Naive thymus-derived CD4-positive, alpha-beta T cell (primary cell): ENCODE results near the gene SHD. TPM values are rescaled to one million over a fixed set of nuclear protein-coding genes. Genes with fewer than 3 reads are reported as not detected.

Source experiments
- ATAC-seq: fragments of 150-1000 bp; cut with Tn5 transposase; 2 replicates; pipeline ENCODE4 v1.10.0; 2021; ENCODE audit warnings: mild to moderate bottlenecking, moderate library complexity
- CTCF ChIA-PET: fragments of 350-600 bp; sonication (Branson Sonifier 250); formaldehyde crosslinking; loops from one replicate; lab custom pipeline; 2021; ENCODE audit warnings: antibody characterized with exemption; lab: Charles Lee
- POLR2A ChIA-PET: fragments of 350-600 bp; sonication (Branson Sonifier 250); formaldehyde crosslinking; loops from one replicate; lab custom pipeline; 2021; ENCODE audit warnings: antibody characterized with exemption, inconsistent platforms; lab: Charles Lee
- DNase-seq, 9 donors: peaks; one replicate each; pipeline versions ENCODE4 v3.0.0 to v3.0.0-alpha.2; 2020 to 2022; ENCODE audit warnings: mixed read lengths in 1 of 9
- H3K27ac ChIP-seq: one replicate; pipeline ENCODE4 v1.7.0; 2013; ENCODE audit warnings: mild to moderate bottlenecking, low read depth, low read length, moderate library complexity
- H3K27me3 ChIP-seq, 2 donors: one replicate each; pipeline ENCODE4 v1.7.0; 2013; ENCODE audit warnings: low read length in 2 of 2, mild to moderate bottlenecking in 2 of 2, moderate library complexity in 2 of 2; ENCODE audit not compliant: control insufficient read depth in 2 of 2, insufficient read depth in 2 of 2
- H3K36me3 ChIP-seq, 3 experiments: 1 replicate in 2 of 3; 2 replicates in 1 of 3; pipeline ENCODE4 v1.7.0; 2013; ENCODE audit warnings: low read length in 3 of 3, mild to moderate bottlenecking in 3 of 3, moderate library complexity in 1 of 3; ENCODE audit not compliant: insufficient read depth in 3 of 3, control insufficient read depth in 2 of 3
- H3K4me1 ChIP-seq, 2 donors: one replicate each; pipeline ENCODE4 v1.7.0; 2013; ENCODE audit warnings: low read length in 2 of 2, mild to moderate bottlenecking in 2 of 2, moderate library complexity in 1 of 2; ENCODE audit not compliant: control insufficient read depth in 2 of 2, insufficient read depth in 2 of 2
- H3K4me3 ChIP-seq: 2 replicates; pipeline ENCODE4 v1.7.0; 2013; ENCODE audit warnings: mild to moderate bottlenecking, low read length
- H3K9me3 ChIP-seq, 3 experiments: 1 replicate in 2 of 3; 2 replicates in 1 of 3; pipeline ENCODE4 v1.7.0; 2013; ENCODE audit warnings: low read length in 3 of 3; ENCODE audit not compliant: control insufficient read depth in 2 of 3
- H3K27ac Mint-ChIP-seq, 9 donors: one replicate each; pipeline ENCODE4 v1.8.0; 2020 to 2022; ENCODE audit warnings: mixed read lengths in 9 of 9, mild to moderate bottlenecking in 8 of 9, moderate library complexity in 5 of 9, inconsistent platforms in 2 of 9
- H3K27me3 Mint-ChIP-seq, 5 donors: one replicate each; pipeline ENCODE4 v1.8.0; 2021 to 2022; ENCODE audit warnings: mixed read lengths in 5 of 5, mild to moderate bottlenecking in 1 of 5
- H3K36me3 Mint-ChIP-seq, 5 donors: one replicate each; pipeline ENCODE4 v1.8.0; 2020 to 2022; ENCODE audit warnings: mixed read lengths in 5 of 5, mild to moderate bottlenecking in 3 of 5, inconsistent platforms in 1 of 5
- H3K4me1 Mint-ChIP-seq, 7 donors: one replicate each; pipeline ENCODE4 v1.8.0; 2020 to 2022; ENCODE audit warnings: mixed read lengths in 7 of 7, mild to moderate bottlenecking in 3 of 7, inconsistent platforms in 1 of 7
- H3K4me3 Mint-ChIP-seq, 10 donors: one replicate each; pipeline ENCODE4 v1.8.0; 2020 to 2022; ENCODE audit warnings: mild to moderate bottlenecking in 10 of 10, mixed read lengths in 10 of 10, moderate library complexity in 6 of 10, inconsistent platforms in 2 of 10
- H3K9me3 Mint-ChIP-seq, 11 donors: one replicate each; pipeline ENCODE4 v1.8.0; 2020 to 2022; ENCODE audit warnings: mixed read lengths in 11 of 11, mild to moderate bottlenecking in 4 of 11, inconsistent platforms in 1 of 11, moderate library complexity in 1 of 11
- intact Hi-C, 2 donors: fragments of 100-400 bp; cut with micrococcal nuclease; formaldehyde crosslinking; loops; one replicate each; pipeline ENCODE4 v1.15.1; 2023
- polyA plus RNA-seq, 2 donors: library from polyadenylated mRNA; unstranded; fragments of 300-500 nt; fragmentation: Illumina TruSeq; gene quantifications; one replicate each; pipeline ENCODE4 v1.2.3, GENCODE V29; 2021
- total RNA-seq, 6 experiments: library from RNA in 5 of 6; stranded (reverse) in 5 of 6; gene quantifications; 1 replicate in 5 of 6; 2 replicates in 1 of 6; pipeline ENCODE4 v1.2.3 and lab custom pipeline; 2021 to 2026

Gene SHD
- total and polyA plus RNA-seq, 7 experiments from 2014 or later: 2.3 TPM; not detected in 6

DNA sequence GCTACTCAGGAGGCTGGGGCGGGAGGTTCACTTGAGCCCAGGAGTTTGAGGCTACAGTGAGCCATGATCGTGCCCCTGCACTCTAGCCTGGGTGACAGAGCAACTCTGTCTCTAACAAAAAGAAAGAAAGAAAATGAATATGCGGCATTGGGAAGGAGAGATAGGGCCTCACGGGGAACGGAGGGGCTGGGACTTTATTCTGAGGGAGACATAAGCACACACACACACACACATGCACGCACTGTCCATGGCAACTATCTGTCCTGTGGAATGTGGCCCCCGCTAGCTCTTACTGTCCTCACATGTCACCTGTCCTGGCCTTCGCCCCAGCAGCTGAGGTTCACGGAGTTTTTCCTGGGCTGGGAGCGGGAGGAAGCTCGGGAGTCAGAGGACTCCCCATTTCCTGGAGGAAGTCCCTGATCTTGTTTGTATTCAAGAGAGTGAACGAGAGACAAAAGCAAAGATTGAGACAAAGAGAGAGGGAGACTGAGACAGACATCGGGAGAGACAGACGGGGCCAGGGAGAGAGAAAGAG lies 58.9 kb downstream of the SHD start:
- peaks cover 0 to 14% (median 0%) of the 10 kb centered on the region in 5 donors for H3K36me3 Mint-ChIP-seq
- Histone ChIP-seq H3K4me1 (peaks cover 0 to 14% of the 10 kb centered on the region in 2 donors), H3K36me3 (no peaks in the 10 kb centered on the region), H3K4me3 (peak overlapping the region; percentile 61), H3K27ac (peak overlapping the region; percentile 60), H3K27me3 (no peaks in the 10 kb centered on the region), H3K9me3 (no peaks in the 10 kb centered on the region)
- intact Hi-C loops: loop anchor here in 1 of 2 donors (1.0 kb wide), 1 partner anchor 10 kb away; no protein-coding TSS in a partner anchor
- peaks cover 14 to 35% (median 28%) of the 10 kb centered on the region in 7 donors for H3K4me1 Mint-ChIP-seq
- peak in 2 of 9 donors; percentile 11 to 28 for DNase-seq
- peaks cover 0 to 2% (median 0%) of the 10 kb centered on the region in 5 donors for H3K27me3 Mint-ChIP-seq
- ATAC-seq: no peak
- POLR2A ChIA-PET: interaction anchor here (0.7 to 3.2 kb wide), 6 partner anchors 10 to 47 kb away, joined by 3 to 16 read pairs (median 4); partner anchors contain the start of gene TMIGD2
- CTCF ChIA-PET: interaction anchor here (1.2 kb wide), 1 partner anchor 31 kb away, joined by 3 read pairs; no protein-coding TSS in a partner anchor
- peak overlapping the region; percentile 86 to 99 (median 92) for H3K4me3 Mint-ChIP-seq
- peak overlapping the region; percentile 87 to 96 (median 93) for H3K27ac Mint-ChIP-seq
- H3K9me3 Mint-ChIP-seq: peaks cover 0 to 15% (median 4%) of the 10 kb centered on the region in 11 donors

DNA sequence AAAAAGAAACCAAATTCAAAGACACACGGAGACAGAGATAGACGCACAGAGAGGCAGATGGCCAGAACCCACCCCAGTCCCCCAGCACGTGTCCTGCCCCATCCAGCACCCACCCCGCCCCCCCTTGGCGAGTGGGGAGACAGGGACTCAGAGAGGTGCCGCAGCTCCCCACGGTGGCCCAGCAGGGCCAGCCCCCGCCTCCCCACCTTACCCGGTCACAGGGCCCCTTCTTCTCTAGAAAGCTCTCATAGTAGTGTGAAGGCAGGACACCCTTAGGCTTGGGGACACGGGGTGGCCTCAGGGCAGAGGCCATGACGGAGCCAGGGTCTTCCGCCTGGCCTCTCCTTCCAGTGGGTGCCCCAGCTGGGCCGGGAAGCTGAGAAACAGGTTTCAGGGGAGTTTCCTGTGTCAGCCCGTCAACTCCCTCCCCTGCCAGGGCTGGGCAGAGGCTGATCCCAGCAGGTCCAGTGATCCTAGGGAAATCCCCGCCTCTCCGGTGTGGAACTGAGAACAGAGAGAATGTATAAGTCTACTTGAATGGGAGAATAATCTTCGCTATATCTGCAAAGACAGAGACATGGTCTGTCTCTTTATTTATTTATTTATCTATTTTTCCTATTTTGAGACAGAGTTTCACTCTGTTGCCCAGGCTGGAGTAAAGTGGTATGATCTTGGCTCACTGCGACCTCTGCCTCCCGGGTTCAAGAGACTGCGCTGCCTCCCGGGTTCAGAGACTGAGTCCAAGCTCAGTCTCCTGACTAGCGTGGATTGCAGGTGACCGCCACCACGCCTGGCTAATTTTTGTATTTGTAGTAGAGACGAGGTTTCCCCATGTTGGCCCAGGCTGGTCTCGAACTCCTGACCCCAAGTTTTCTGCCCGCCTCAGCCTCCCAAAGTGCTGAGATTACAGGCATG lies 59.6 kb downstream of the SHD start, which contains the start of gene STAP2:
TSS of gene STAP2 (minus strand) at position 387 of the 915 bp plus-strand sequence. CDS start at position 313, 74 bp downstream.
- H3K9me3 ChIP-seq: no peaks in the 10 kb centered on the region
- peak within 1 kb of the TSS; percentile 60 for H3K27ac ChIP-seq
- H3K4me3 ChIP-seq: peak within 1 kb of the TSS; percentile 61
- peaks cover 0 to 14% (median 0%) of the 10 kb centered on the region in 5 donors for H3K36me3 Mint-ChIP-seq
- peaks cover 0 to 14% of the 10 kb centered on the region in 2 donors for H3K4me1 ChIP-seq
- ATAC-seq: no peak
- POLR2A ChIA-PET: interaction anchor here (0.7 to 3.2 kb wide), 5 partner anchors 11 to 47 kb away, joined by 3 to 16 read pairs (median 4); partner anchors contain the start of gene TMIGD2
- H3K36me3 ChIP-seq: no peaks in the 10 kb centered on the region
- peak in 3 of 9 donors; percentile 17 to 28 (median 17) for DNase-seq
- peaks cover 0 to 2% (median 0%) of the 10 kb centered on the region in 5 donors for H3K27me3 Mint-ChIP-seq
- CTCF ChIA-PET: interaction anchor here (0.6 to 1.2 kb wide), 4 partner anchors 9 to 72 kb away, joined by 3 to 8 read pairs (median 4); no protein-coding TSS in a partner anchor
- intact Hi-C loops: loop anchor here in 1 of 2 donors (1.0 kb wide), 1 partner anchor 10 kb away; no protein-coding TSS in a partner anchor
- H3K4me3 Mint-ChIP-seq: peak within 1 kb of the TSS; percentile 86 to 99 (median 92)
- H3K27me3 ChIP-seq: no peaks in the 10 kb centered on the region
- peaks cover 14 to 36% (median 28%) of the 10 kb centered on the region in 7 donors for H3K4me1 Mint-ChIP-seq
- H3K27ac Mint-ChIP-seq: peak within 1 kb of the TSS; percentile 90 to 96 (median 93)
- H3K9me3 Mint-ChIP-seq: peaks cover 0 to 15% (median 4%) of the 10 kb centered on the region in 11 donors

Other genes with a start within 250 kb of the SHD start
- gene ZBTB7A, start 212.4 kb upstream of the SHD start, total RNA-seq: 10 to 100 TPM; 47.4 to 76.0 (median 52.0) TPM
- 10 to 100 TPM; 15.3 to 45.0 TPM for gene ZBTB7A, start 212.4 kb upstream of the SHD start, polyA plus RNA-seq
- 100 to 1,000 TPM in 4 of 5 experiments, 10 to 100 TPM in 1; 87.4 to 162 (median 123) TPM for gene MAP2K2, start 155.1 kb upstream of the SHD start, total RNA-seq
- 10 to 100 TPM; 40.5 to 93.6 TPM for gene MAP2K2, start 155.1 kb upstream of the SHD start, polyA plus RNA-seq
- gene CREB3L3, start 125.6 kb upstream of the SHD start, total RNA-seq: not detected
- not detected for gene CREB3L3, start 125.6 kb upstream of the SHD start, polyA plus RNA-seq
- gene SIRT6, start 96.7 kb upstream of the SHD start, total RNA-seq: 10 to 100 TPM; 20.0 to 41.2 (median 26.0) TPM
- 1 to 10 TPM; 1.1 to 3.9 TPM for gene SIRT6, start 96.7 kb upstream of the SHD start, polyA plus RNA-seq
- gene ANKRD24, start 96.6 kb upstream of the SHD start, total RNA-seq: 1 to 10 TPM in 4 of 5 experiments, under 1 TPM in 1; 0.75 to 2.8 (median 2.4) TPM
- gene ANKRD24, start 96.6 kb upstream of the SHD start, polyA plus RNA-seq: under 1 TPM in 1 of 2 donors, not detected in 1; 0.17 TPM
- gene EBI3, start 49.7 kb upstream of the SHD start, total RNA-seq: 1 to 10 TPM in 1 of 5 experiments, under 1 TPM in 1, not detected in 3; 0.44 to 8.8 TPM
- gene EBI3, start 49.7 kb upstream of the SHD start, polyA plus RNA-seq: not detected
- 10 to 100 TPM; 28.5 to 42.1 (median 31.9) TPM for gene YJU2, start 32.2 kb upstream of the SHD start, total RNA-seq
- gene YJU2, start 32.2 kb upstream of the SHD start, polyA plus RNA-seq: 10 to 100 TPM; 24.4 to 44.7 TPM
- gene TMIGD2, start 23.1 kb downstream of the SHD start, total RNA-seq: 10 to 100 TPM; 22.3 to 50.5 (median 40.0) TPM
- 100 to 1,000 TPM in 1 of 2 donors, 10 to 100 TPM in 1; 99.4 to 107 TPM for gene TMIGD2, start 23.1 kb downstream of the SHD start, polyA plus RNA-seq
- 10 to 100 TPM in 1 of 5 experiments, 1 to 10 TPM in 4; 1.8 to 18.9 (median 3.4) TPM for gene FSD1, start 25.3 kb downstream of the SHD start, total RNA-seq
- gene FSD1, start 25.3 kb downstream of the SHD start, polyA plus RNA-seq: 1 to 10 TPM in 1 of 2 donors, under 1 TPM in 1; 0.95 to 2.0 TPM
- 10 to 100 TPM in 1 of 5 experiments, 1 to 10 TPM in 4; 2.6 to 11.8 (median 4.5) TPM for gene STAP2, start 59.6 kb downstream of the SHD start, total RNA-seq
- gene STAP2, start 59.6 kb downstream of the SHD start, polyA plus RNA-seq: 1 to 10 TPM; 2.4 to 4.9 TPM
- 10 to 100 TPM in 4 of 5 experiments, 1 to 10 TPM in 1; 9.5 to 24.4 (median 20.0) TPM for gene MPND, start 64.3 kb downstream of the SHD start, total RNA-seq
- 1 to 10 TPM; 4.0 to 6.7 TPM for gene MPND, start 64.3 kb downstream of the SHD start, polyA plus RNA-seq
- 10 to 100 TPM; 37.1 to 77.0 (median 38.6) TPM for gene SH3GL1, start 121.3 kb downstream of the SHD start, total RNA-seq
- 10 to 100 TPM; 11.9 to 22.8 TPM for gene SH3GL1, start 121.3 kb downstream of the SHD start, polyA plus RNA-seq
- gene CHAF1A, start 123.4 kb downstream of the SHD start, total RNA-seq: 10 to 100 TPM; 10.1 to 71.2 (median 14.1) TPM
- 1 to 10 TPM; 3.2 to 5.5 TPM for gene CHAF1A, start 123.4 kb downstream of the SHD start, polyA plus RNA-seq
- 10 to 100 TPM; 49.2 to 68.6 (median 53.1) TPM for gene UBXN6, start 178.5 kb downstream of the SHD start, total RNA-seq
- 1 to 10 TPM; 5.4 to 7.9 TPM for gene UBXN6, start 178.5 kb downstream of the SHD start, polyA plus RNA-seq
- 10 to 100 TPM; 25.9 to 64.6 (median 34.6) TPM for gene HDGFL2, start 193.0 kb downstream of the SHD start, total RNA-seq
- gene HDGFL2, start 193.0 kb downstream of the SHD start, polyA plus RNA-seq: 10 to 100 TPM; 14.0 to 31.5 TPM
- under 1 TPM in 3 of 5 experiments, not detected in 2; 0.11 to 0.24 (median 0.16) TPM for gene PLIN4, start 239.2 kb downstream of the SHD start, total RNA-seq
- under 1 TPM; 0.08 to 0.11 TPM for gene PLIN4, start 239.2 kb downstream of the SHD start, polyA plus RNA-seq